ENCODE results near the gene VSIG2.

The VSIG2 gene

GRCh38 chr11:124727474-124727873 lies 24.6 kb downstream of the VSIG2 start:
- no peaks in the 10 kb centered on the region for H3K9me2 ChIP-seq (ENCODE audit: low read depth, low read length)
- H3K9ac ChIP-seq (ENCODE audit: low read length): no peak overlapping the region
- no peak overlapping the region for H2AFZ ChIP-seq (ENCODE audit: low read length)
- no peaks in the 10 kb centered on the region for H3K27me3 ChIP-seq (ENCODE audit: insufficient read depth, low read length)
- no peak overlapping the region for H3K4me3 ChIP-seq (ENCODE audit: low read depth, low read length, poor library complexity, severe bottlenecking)
- H3K4me1 ChIP-seq (ENCODE audit: insufficient read depth, low read length, severe bottlenecking): peaks cover 7% of the 10 kb centered on the region
- H3K79me2 ChIP-seq (ENCODE audit: insufficient read depth, low read length): no peaks in the 10 kb centered on the region
- no peaks in the 10 kb centered on the region for H3K9me3 ChIP-seq (ENCODE audit: low read length)
- H3K27ac ChIP-seq (ENCODE audit: low read depth, low read length, poor library complexity, severe bottlenecking): no peak overlapping the region
- TF ChIP-seq CTCF (IDR thresholded peaks at IDR 0.05; ENCODE audit: low read length) (no peak), EZH2 (IDR thresholded peaks at IDR 0.05; ENCODE audit: borderline replicate concordance, low read length) (no peak)
- H4K20me1 ChIP-seq (ENCODE audit: insufficient read depth, low read length): no peaks in the 10 kb centered on the region
- H3F3A ChIP-seq (ENCODE audit: insufficient read depth, low read length): no peaks in the 10 kb centered on the region
- H3K36me3 ChIP-seq (ENCODE audit: insufficient read depth, low read length): no peaks in the 10 kb centered on the region
- no peak overlapping the region for H3K4me2 ChIP-seq (ENCODE audit: low read length)

- Histone ChIP-seq H3K4me1 (ENCODE audit: insufficient read depth, low read length, severe bottlenecking) (peaks cover 7% of the 10 kb centered on the region), H3K9me2 (ENCODE audit: low read depth, low read length) (no peaks in the 10 kb centered on the region), H3K4me3 (ENCODE audit: low read depth, low read length, poor library complexity, severe bottlenecking) (no peak overlapping the region), H3K27ac (ENCODE audit: low read depth, low read length, poor library complexity, severe bottlenecking) (no peak overlapping the region), H3K27me3 (ENCODE audit: insufficient read depth, low read length) (no peaks in the 10 kb centered on the region), H3K4me2 (ENCODE audit: low read length) (no peak overlapping the region), H3F3A (ENCODE audit: insufficient read depth, low read length) (no peaks in the 10 kb centered on the region), H3K9ac (ENCODE audit: low read length) (no peak overlapping the region), H3K36me3 (ENCODE audit: insufficient read depth, low read length) (no peaks in the 10 kb centered on the region), H3K79me2 (ENCODE audit: insufficient read depth, low read length) (no peaks in the 10 kb centered on the region), H2AFZ (ENCODE audit: low read length) (no peak overlapping the region), H4K20me1 (ENCODE audit: insufficient read depth, low read length) (no peaks in the 10 kb centered on the region), H3K9me3 (ENCODE audit: low read length) (no peaks in the 10 kb centered on the region)
- TF ChIP-seq CTCF (IDR thresholded peaks at IDR 0.05; ENCODE audit: low read length) (no peak), EZH2 (IDR thresholded peaks at IDR 0.05; ENCODE audit: borderline replicate concordance, low read length) (no peak)
Observed at GRCh38 chr11:124725719-124726105, 26.3 kb downstream of the VSIG2 start.

GRCh38 chr11:124724979-124725718 lies 26.9 kb downstream of the VSIG2 start:
- H4K20me1 ChIP-seq (ENCODE audit: insufficient read depth, low read length): no peaks in the 10 kb centered on the region
- no peaks in the 10 kb centered on the region for H3K9me2 ChIP-seq (ENCODE audit: low read depth, low read length)
- TF ChIP-seq EZH2 (IDR thresholded peaks at IDR 0.05; ENCODE audit: borderline replicate concordance, low read length) (no peak), CTCF (IDR thresholded peaks at IDR 0.05; ENCODE audit: low read length) (no peak)
- H3K4me3 ChIP-seq (ENCODE audit: low read depth, low read length, poor library complexity, severe bottlenecking): no peak overlapping the region
- H3K4me1 ChIP-seq (ENCODE audit: insufficient read depth, low read length, severe bottlenecking): peaks cover 7% of the 10 kb centered on the region
- no peaks in the 10 kb centered on the region for H3K9me3 ChIP-seq (ENCODE audit: low read length)
- H3K9ac ChIP-seq (ENCODE audit: low read length): no peak overlapping the region
- no peak overlapping the region for H3K27ac ChIP-seq (ENCODE audit: low read depth, low read length, poor library complexity, severe bottlenecking)
- 0 out of 2 replicates have a peak overlapping the region, but pooled peaks have one; percentile 23 for H3K4me2 ChIP-seq (ENCODE audit: low read length)
- H3F3A ChIP-seq (ENCODE audit: insufficient read depth, low read length): no peaks in the 10 kb centered on the region
- no peaks in the 10 kb centered on the region for H3K36me3 ChIP-seq (ENCODE audit: insufficient read depth, low read length)
- no peak overlapping the region for H2AFZ ChIP-seq (ENCODE audit: low read length)
- H3K79me2 ChIP-seq (ENCODE audit: insufficient read depth, low read length): no peaks in the 10 kb centered on the region
- no peaks in the 10 kb centered on the region for H3K27me3 ChIP-seq (ENCODE audit: insufficient read depth, low read length)
